ENCODE measurements around the gene WT1.

Gene WT1

DNA sequence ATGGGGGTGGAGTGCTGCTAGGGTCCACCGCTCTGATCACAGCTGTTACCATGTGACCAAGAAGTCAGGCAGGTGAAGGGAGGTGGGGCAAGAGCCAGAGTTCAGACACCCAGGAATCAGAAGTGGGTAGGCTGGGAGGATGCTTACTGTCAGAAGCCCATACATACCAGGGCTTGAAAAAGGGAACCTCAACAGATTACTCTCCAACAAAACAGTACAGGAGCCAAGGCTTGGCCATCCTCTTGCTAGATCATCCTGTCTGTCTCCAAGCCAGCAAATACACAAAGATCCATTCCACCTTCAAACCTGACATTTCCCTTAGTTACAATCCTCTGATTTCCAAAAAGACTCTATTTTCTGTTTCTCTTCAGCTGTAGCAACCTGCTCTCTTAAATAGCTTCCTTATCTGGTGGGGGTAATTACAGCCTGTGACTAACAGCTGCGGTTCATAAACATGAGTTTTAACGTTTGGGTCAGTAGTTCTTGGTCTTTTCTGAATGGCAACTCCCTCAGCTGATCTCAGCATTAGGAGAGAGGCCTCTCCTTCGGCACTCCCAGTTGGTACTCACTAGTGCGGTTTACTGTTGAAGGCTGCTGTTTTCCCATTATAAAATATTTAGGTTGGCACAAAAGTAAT is 31.1 kb upstream of the WT1 start:
- TF ChIP-seq, protein P1, sequence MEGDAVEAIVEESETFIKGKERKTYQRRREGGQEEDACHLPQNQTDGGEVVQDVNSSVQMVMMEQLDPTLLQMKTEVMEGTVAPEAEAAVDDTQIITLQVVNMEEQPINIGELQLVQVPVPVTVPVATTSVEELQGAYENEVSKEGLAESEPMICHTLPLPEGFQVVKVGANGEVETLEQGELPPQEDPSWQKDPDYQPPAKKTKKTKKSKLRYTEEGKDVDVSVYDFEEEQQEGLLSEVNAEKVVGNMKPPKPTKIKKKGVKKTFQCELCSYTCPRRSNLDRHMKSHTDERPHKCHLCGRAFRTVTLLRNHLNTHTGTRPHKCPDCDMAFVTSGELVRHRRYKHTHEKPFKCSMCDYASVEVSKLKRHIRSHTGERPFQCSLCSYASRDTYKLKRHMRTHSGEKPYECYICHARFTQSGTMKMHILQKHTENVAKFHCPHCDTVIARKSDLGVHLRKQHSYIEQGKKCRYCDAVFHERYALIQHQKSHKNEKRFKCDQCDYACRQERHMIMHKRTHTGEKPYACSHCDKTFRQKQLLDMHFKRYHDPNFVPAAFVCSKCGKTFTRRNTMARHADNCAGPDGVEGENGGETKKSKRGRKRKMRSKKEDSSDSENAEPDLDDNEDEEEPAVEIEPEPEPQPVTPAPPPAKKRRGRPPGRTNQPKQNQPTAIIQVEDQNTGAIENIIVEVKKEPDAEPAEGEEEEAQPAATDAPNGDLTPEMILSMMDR (IDR thresholded peaks at IDR 0.05), result no peak
- TF ChIP-seq ZFX (IDR thresholded peaks at IDR 0.05; ENCODE audit: borderline replicate concordance), result no peak

DNA sequence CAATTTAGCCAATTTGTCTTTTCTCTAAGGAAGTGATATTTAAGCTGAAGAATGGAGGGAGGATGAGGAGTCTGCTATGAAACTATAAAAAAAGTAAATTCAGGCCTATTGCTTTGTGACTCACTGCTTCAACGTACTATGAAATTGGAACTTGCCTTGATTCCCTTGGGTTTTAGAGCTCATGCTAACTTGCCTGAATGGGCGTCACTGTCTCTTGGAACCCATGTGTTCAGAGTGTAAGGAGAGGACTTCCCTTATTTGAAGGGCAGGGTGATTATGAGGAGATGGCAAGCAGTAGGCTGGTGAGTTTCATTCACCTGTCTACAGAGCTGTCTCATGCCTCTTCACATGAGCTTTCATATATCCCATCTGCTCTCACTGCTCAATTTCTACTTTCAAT is 28.7 kb upstream of the WT1 start:
- TF ChIP-seq ZFX (IDR thresholded peaks at IDR 0.05; ENCODE audit: borderline replicate concordance), result no peak
- TF ChIP-seq, protein P1 (IDR thresholded peaks at IDR 0.05), result no peak
- H3K27ac ChIP-seq, result no peak overlapping the region

More for the DNA sequence above, 31.1 kb upstream of the WT1 start:
- H3K27ac ChIP-seq, result no peak overlapping the region

- TF ChIP-seq, protein P1 (IDR thresholded peaks at IDR 0.05), result no peak
- TF ChIP-seq ZFX (IDR thresholded peaks at IDR 0.05; ENCODE audit: borderline replicate concordance), result no peak
- H3K27ac ChIP-seq, result no peak overlapping the region
These were observed 26.8 kb upstream of the WT1 start for GRCh38 chr11:32462011-32462690.

GRCh38 chr11:32456864-32457263 is 21.5 kb upstream of the WT1 start:
- TF ChIP-seq, protein P1 (IDR thresholded peaks at IDR 0.05), result no peak
- TF ChIP-seq ZFX (IDR thresholded peaks at IDR 0.05; ENCODE audit: borderline replicate concordance), result no peak

GRCh38 chr11:32454993-32455392 is 19.7 kb upstream of the WT1 start:
- no peak overlapping the region for H3K27ac ChIP-seq
- TF ChIP-seq, protein P1 (IDR thresholded peaks at IDR 0.05), result no peak
- TF ChIP-seq ZFX (IDR thresholded peaks at IDR 0.05; ENCODE audit: borderline replicate concordance), result no peak

More at GRCh38 chr11:32456864-32457263, 21.5 kb upstream of the WT1 start:
- no peak overlapping the region for H3K27ac ChIP-seq

- H3K27ac ChIP-seq, result no peak overlapping the region
- TF ChIP-seq, protein P1 (IDR thresholded peaks at IDR 0.05), result no peak
- no peak for TF ChIP-seq ZFX (IDR thresholded peaks at IDR 0.05; ENCODE audit: borderline replicate concordance)
These were observed 16.5 kb upstream of the WT1 start for GRCh38 chr11:32451808-32452207.

- H3K27ac ChIP-seq, result no peak overlapping the region
- no peak for TF ChIP-seq ZFX (IDR thresholded peaks at IDR 0.05; ENCODE audit: borderline replicate concordance)
- TF ChIP-seq, protein P1 (IDR thresholded peaks at IDR 0.05), result no peak
These were observed 15.0 kb upstream of the WT1 start for GRCh38 chr11:32450372-32450771.

All from 22Rv1 (cell line).